ENCODE results near the gene EIF3L.
"Not testable (repeated sequence)": the region's sequence is repeated elsewhere in the genome, so short reads cannot be mapped to it uniquely, and the experiment has no call there.

Gene EIF3L

GRCh38 chr22:37849089-37849751 lies at the start of gene EIF3L:
Gene EIF3L, plus strand, starts transcription at chr22:37849419. Its CDS starts 31 bp downstream, at chr22:37849450.
- Histone ChIP-seq H3K4me3 (ENCODE audit: low read length) (peak within 1 kb of the TSS; percentile 99), H3K36me3 (ENCODE audit: insufficient read depth, low read depth, low read length) (peaks cover 39% of the 10 kb centered on the region), H3K27ac (ENCODE audit: low read length) (peak within 1 kb of the TSS; percentile 57), H3K9ac (ENCODE audit: low read depth, low read length) (peak within 1 kb of the TSS; percentile 97), H3K4me1 (ENCODE audit: insufficient read depth, low read length) (no peaks in the 10 kb centered on the region), H3K9me3 (ENCODE audit: insufficient read depth, low read depth, low read length) (no peaks in the 10 kb centered on the region), H3K27me3 (ENCODE audit: insufficient read depth, low read length) (no peaks in the 10 kb centered on the region)

DNA sequence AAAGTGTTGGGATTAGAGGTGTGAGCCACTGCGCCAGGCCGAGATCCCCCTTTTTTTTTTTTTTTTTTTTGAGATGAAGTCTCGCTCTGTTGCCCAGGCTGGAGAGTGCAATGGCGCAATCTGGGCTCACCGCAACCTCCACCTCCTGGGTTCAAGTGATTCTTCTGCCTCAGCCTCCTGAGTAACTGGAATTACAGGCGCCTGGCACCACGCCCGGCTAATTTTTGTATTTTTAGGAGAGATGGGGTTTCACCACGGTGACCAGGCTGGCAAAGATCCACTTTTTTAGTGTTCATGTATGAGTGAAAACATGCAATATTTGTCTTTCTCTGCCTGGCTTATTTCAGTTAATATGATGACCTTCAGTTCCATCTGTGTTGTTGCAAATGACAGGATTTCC lies 49.2 kb upstream of the EIF3L start:
- not testable (repeated sequence) for H3K36me3 ChIP-seq (ENCODE audit: insufficient read depth, low read depth, low read length); H3K9ac ChIP-seq (ENCODE audit: low read depth, low read length); H3K9me3 ChIP-seq (ENCODE audit: insufficient read depth, low read depth, low read length); H3K4me3 ChIP-seq (ENCODE audit: low read length); H3K27ac ChIP-seq (ENCODE audit: low read length)
- Histone ChIP-seq H3K4me1 (ENCODE audit: insufficient read depth, low read length) (peaks cover 11% of the 10 kb centered on the region; the same call in 1 of the 2 replicates), H3K27me3 (ENCODE audit: insufficient read depth, low read length) (peaks cover 54% of the 10 kb centered on the region)

DNA sequence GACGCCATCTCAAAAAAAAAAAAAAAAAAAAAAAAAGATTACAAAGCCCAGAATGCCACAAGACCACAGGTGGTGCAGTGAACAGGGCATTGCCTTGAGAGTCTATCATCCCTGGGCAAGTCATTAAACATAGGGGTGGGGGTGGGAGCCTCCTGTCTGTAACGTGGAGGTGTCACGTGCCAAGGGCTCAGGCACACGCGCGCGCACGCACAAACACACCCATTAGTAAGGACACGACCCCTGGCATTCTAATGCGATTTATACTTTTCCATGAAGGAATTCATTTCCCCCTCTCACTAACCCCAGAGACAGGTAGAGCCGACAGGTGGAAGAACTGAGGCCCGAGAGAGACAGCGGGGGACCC lies 47.3 kb upstream of the EIF3L start:
- Histone ChIP-seq H3K4me1 (ENCODE audit: insufficient read depth, low read length) (peaks cover 18% of the 10 kb centered on the region; the same call in 1 of the 2 replicates), H3K27ac (ENCODE audit: low read length) (no peak overlapping the region), H3K9me3 (ENCODE audit: insufficient read depth, low read depth, low read length) (no peaks in the 10 kb centered on the region), H3K27me3 (ENCODE audit: insufficient read depth, low read length) (peaks cover 65% of the 10 kb centered on the region), H3K9ac (ENCODE audit: low read depth, low read length) (peak overlapping the region; percentile 60; the same call in 1 of the 2 replicates), H3K4me3 (ENCODE audit: low read length) (peak overlapping the region; percentile 90), H3K36me3 (ENCODE audit: insufficient read depth, low read depth, low read length) (no peaks in the 10 kb centered on the region)

- Histone ChIP-seq H3K27me3 (ENCODE audit: insufficient read depth, low read length) (peaks cover 67% of the 10 kb centered on the region), H3K9ac (ENCODE audit: low read depth, low read length) (peak overlapping the region; percentile 60; the same call in 1 of the 2 replicates), H3K4me3 (ENCODE audit: low read length) (peak overlapping the region; percentile 90)
Measured at GRCh38 chr22:37802310-37803194, 46.7 kb upstream of the EIF3L start.

GRCh38 chr22:37803195-37803638 lies 46.0 kb upstream of the EIF3L start:
- Histone ChIP-seq H3K36me3 (ENCODE audit: insufficient read depth, low read depth, low read length) (no peaks in the 10 kb centered on the region), H3K27me3 (ENCODE audit: insufficient read depth, low read length) (peaks cover 65% of the 10 kb centered on the region), H3K9ac (ENCODE audit: low read depth, low read length) (peak overlapping the region; percentile 72; the same call in 1 of the 2 replicates), H3K4me1 (ENCODE audit: insufficient read depth, low read length) (peaks cover 18% of the 10 kb centered on the region; the same call in 1 of the 2 replicates), H3K27ac (ENCODE audit: low read length) (no peak overlapping the region), H3K9me3 (ENCODE audit: insufficient read depth, low read depth, low read length) (no peaks in the 10 kb centered on the region), H3K4me3 (ENCODE audit: low read length) (peak overlapping the region; percentile 90)

More at GRCh38 chr22:37802310-37803194, 46.7 kb upstream of the EIF3L start:
- H3K9me3 ChIP-seq (ENCODE audit: insufficient read depth, low read depth, low read length), result no peaks in the 10 kb centered on the region
- peaks cover 18% of the 10 kb centered on the region; the same call in 1 of the 2 replicates for H3K4me1 ChIP-seq (ENCODE audit: insufficient read depth, low read length)
- no peak overlapping the region for H3K27ac ChIP-seq (ENCODE audit: low read length)
- H3K36me3 ChIP-seq (ENCODE audit: insufficient read depth, low read depth, low read length), result no peaks in the 10 kb centered on the region

GRCh38 chr22:37803639-37804351 lies 45.4 kb upstream of the EIF3L start:
- H3K9ac ChIP-seq (ENCODE audit: low read depth, low read length), result peak overlapping the region; percentile 72
- H3K36me3 ChIP-seq (ENCODE audit: insufficient read depth, low read depth, low read length), result no peaks in the 10 kb centered on the region
- peaks cover 69% of the 10 kb centered on the region for H3K27me3 ChIP-seq (ENCODE audit: insufficient read depth, low read length)
- peak overlapping the region; percentile 90 for H3K4me3 ChIP-seq (ENCODE audit: low read length)
- no peaks in the 10 kb centered on the region for H3K9me3 ChIP-seq (ENCODE audit: insufficient read depth, low read depth, low read length)
- peaks cover 18% of the 10 kb centered on the region; the same call in 1 of the 2 replicates for H3K4me1 ChIP-seq (ENCODE audit: insufficient read depth, low read length)
- H3K27ac ChIP-seq (ENCODE audit: low read length), result no peak overlapping the region

DNA sequence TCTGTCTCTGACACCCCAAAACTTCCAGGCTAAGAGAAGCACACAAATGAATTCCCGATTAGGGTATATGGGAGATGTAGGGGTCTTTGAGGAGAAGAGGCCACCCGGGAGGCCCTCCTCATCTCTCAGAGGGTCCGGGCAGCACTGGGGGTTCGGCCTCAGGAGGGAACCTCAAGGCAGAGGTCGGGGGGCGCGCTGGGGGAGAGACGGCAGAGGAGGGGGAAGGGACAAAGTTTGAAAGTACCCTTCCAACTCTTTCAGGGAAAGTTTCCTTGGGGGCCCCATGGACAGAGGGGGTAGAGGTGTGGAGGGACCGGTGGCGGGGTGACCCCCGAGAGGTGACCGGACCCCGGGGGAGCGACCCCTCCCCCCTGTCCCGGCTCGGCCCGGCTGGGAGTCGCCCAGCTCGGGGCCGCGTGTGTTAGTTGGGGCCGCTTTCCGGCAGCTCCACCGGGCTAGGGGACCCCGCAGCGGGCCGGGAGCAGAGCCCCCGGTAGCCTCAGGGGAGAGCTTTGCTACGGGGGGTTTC lies 44.8 kb upstream of the EIF3L start:
- Histone ChIP-seq H3K9me3 (ENCODE audit: insufficient read depth, low read depth, low read length) (no peaks in the 10 kb centered on the region), H3K36me3 (ENCODE audit: insufficient read depth, low read depth, low read length) (no peaks in the 10 kb centered on the region), H3K9ac (ENCODE audit: low read depth, low read length) (peak overlapping the region; percentile 72; the same call in 1 of the 2 replicates), H3K4me3 (ENCODE audit: low read length) (peak overlapping the region; percentile 90; the same call in 1 of the 2 replicates), H3K4me1 (ENCODE audit: insufficient read depth, low read length) (peaks cover 21% of the 10 kb centered on the region), H3K27ac (ENCODE audit: low read length) (no peak overlapping the region), H3K27me3 (ENCODE audit: insufficient read depth, low read length) (peaks cover 69% of the 10 kb centered on the region)

GRCh38 chr22:37804881-37805809 lies 44.1 kb upstream of the EIF3L start:
- Histone ChIP-seq H3K4me1 (ENCODE audit: insufficient read depth, low read length) (peaks cover 21% of the 10 kb centered on the region), H3K9me3 (ENCODE audit: insufficient read depth, low read depth, low read length) (no peaks in the 10 kb centered on the region), H3K36me3 (ENCODE audit: insufficient read depth, low read depth, low read length) (no peaks in the 10 kb centered on the region), H3K27me3 (ENCODE audit: insufficient read depth, low read length) (peaks cover 69% of the 10 kb centered on the region), H3K27ac (ENCODE audit: low read length) (no peak overlapping the region), H3K9ac (ENCODE audit: low read depth, low read length) (peak overlapping the region; percentile 72), H3K4me3 (ENCODE audit: low read length) (peak overlapping the region; percentile 90)

GRCh38 chr22:37805810-37806277 lies 43.4 kb upstream of the EIF3L start:
- Histone ChIP-seq H3K27me3 (ENCODE audit: insufficient read depth, low read length) (peaks cover 69% of the 10 kb centered on the region), H3K27ac (ENCODE audit: low read length) (no peak overlapping the region)

More at GRCh38 chr22:37805810-37806277, 43.4 kb upstream of the EIF3L start:
- H3K36me3 ChIP-seq (ENCODE audit: insufficient read depth, low read depth, low read length), result no peaks in the 10 kb centered on the region
- H3K9ac ChIP-seq (ENCODE audit: low read depth, low read length), result peak overlapping the region; percentile 72
- peak overlapping the region; percentile 90 for H3K4me3 ChIP-seq (ENCODE audit: low read length)
- H3K4me1 ChIP-seq (ENCODE audit: insufficient read depth, low read length), result peaks cover 21% of the 10 kb centered on the region
- no peaks in the 10 kb centered on the region for H3K9me3 ChIP-seq (ENCODE audit: insufficient read depth, low read depth, low read length)
